Activated T-cell treated with anti-CD3 and anti-CD28 coated beads for 24 hours (primary cell): ENCODE results near the gene PCGF2.

Source experiments
- DNase-seq: peaks from one replicate; pipeline ENCODE4 v3.0.0-alpha.2; 2020; ENCODE audit warnings: low read depth

Gene PCGF2

DNA sequence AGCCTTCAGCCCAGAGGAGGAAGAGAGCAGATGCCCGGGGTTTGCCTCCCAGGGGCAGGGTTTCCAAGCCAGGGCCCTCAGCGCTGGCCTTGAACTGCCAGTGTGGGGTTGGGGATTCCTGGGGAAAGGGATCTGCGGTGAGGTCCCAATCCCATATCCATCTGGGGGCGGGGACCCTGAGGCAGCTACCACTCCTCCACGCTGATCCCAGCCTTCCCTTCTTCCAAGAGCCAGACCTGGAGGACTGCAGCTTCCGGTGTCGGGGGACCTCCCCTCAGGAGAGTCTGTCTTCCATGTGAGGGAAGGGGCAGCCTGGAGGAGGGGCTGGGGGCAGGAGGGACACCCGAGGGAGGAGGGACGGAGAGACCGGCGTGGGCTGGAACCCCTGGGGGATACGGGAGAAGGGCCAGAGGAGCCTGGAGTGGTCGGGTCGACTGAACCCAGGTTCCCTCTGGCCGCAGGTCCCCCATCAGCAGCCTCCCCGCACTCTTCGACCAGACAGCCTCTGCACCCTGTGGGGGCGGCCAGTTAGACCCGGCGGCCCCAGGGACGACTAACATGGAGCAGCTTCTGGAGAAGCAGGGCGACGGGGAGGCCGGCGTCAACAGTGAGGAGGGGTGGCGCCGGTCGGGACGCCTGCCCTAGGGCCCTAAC, 28.7 kb downstream of the PCGF2 start:
- DNase-seq, result no peak

DNA sequence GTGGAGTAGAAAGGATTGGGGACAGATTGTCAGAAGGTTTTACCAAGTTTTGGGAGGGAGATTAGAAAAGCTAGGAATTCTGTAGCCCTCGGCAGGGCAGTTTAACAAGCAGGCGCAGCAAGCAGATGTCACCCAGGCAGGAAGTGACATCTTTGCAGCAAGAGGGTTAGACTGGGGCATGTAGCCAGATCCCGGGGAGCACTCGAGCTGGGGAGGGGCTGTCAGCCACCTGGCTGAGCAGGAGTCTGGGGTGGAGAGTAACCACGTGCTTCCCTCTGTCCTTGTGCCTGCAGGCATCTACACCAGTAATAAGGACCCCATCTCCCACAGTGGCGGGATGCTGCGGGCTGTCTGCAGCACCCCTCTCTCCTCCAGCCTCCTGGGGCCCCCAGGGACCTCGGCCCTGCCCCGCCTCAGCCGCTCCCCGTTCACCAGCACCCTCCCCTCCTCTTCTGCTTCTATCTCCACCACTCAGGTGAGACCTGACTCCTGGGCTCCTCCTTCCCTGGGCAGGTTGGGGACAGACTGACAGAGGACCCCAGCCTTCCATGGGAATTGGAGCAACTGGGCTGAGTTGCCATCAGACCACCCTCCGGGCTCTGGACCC, 30.9 kb downstream of the PCGF2 start:
- DNase-seq, result no peak

DNA sequence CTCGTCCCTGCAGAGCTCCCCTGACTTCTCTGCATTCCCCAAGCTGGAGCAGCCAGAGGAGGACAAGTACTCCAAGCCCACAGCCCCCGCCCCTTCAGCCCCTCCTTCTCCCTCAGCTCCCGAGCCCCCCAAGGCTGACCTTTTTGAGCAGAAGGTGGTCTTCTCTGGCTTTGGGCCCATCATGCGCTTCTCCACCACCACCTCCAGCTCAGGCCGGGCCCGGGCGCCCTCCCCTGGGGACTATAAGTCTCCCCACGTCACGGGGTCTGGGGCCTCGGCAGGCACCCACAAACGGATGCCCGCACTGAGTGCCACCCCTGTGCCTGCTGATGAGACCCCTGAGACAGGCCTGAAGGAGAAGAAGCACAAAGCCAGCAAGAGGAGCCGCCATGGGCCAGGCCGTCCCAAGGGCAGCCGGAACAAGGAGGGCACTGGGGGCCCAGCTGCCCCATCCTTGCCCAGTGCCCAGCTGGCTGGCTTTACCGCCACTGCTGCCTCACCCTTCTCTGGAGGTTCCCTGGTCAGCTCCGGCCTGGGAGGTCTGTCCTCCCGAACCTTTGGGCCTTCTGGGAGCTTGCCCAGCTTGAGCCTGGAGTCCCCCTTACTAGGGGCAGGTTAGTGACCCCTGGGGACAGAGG, 31.6 kb downstream of the PCGF2 start:
- DNase-seq, result no peak

DNA sequence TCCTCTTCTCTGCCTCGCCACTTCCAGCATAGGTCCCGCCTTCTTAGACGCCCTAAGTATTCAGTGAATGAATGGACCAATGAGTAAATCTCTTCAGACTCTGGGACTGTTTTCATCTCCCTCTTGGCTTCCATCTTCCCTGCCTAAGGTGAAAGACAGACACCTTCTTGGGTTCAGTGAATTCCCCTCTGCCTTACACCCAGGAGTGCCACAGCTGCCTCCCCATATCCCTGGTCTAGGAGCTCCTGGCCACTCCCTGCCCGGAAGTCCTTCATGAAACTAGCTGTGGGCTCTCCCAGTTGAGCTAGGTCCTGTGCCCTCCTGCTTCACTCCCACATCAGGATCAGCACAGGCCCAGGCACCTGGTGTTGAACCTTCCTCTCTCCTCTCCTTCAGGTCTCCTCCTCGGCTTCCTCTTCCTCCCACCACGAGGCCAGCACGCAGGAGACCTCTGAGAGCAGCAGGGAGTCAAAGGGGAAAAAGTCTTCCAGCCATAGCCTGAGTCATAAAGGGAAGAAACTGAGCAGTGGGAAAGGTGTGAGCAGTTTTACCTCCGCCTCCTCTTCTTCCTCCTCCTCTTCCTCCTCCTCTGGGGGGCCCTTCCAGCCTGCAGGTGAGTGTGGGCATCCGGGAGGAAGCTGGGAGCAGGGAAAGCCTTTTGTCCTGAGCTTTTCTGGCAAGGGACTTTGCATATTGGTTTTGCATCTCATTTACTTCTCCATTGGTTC, 32.8 kb downstream of the PCGF2 start:
- no peak for DNase-seq

DNA sequence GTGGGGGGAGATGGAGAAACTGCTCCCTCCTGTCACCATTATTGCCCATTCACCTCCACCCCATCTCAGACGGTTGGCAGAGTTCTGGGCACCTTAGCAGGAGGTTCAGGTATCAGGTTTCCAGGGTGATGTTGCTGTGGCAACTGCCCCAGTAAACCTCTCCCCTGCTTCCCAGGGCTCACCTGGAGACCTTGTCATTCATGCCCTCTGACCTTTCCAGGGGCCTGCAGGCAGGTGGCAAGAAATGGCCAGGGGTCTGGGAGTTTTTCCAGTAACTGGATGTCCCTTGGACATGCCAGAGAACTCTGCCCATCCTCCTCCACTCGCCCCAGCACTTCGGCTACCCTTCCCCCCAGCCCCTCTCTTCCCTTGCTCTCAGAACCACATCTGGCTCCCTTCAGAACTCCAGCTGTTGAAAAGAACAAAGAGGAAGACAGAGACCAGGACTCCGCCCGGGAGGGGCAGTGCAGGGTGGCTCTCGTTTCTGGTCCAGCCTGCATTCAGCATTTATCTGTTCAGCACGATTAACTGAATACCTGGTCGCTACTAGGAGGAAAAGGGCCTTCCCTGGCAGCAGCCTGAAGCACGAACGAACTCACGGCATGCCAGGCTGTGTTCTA, 34.6 kb downstream of the PCGF2 start:
- DNase-seq, result no peak

DNA sequence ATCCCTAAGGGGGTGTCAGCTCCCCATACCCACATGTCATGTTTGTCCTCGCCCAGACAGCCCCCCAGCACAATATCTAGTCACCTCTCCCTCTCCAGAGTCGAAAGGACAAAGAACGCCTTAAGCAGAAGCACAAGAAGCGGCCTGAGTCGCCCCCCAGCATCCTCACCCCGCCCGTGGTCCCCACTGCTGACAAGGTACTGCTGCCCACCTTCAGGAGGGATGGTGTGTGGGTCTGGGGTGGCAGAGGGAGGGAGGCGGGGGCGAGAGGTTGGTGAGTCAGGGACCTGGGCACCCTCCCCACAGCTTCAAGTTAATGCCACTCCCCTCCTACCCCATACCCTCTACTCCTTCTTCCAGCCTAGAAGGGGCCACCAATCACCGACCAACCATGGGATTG, 35.5 kb downstream of the PCGF2 start:
- no peak for DNase-seq

DNA sequence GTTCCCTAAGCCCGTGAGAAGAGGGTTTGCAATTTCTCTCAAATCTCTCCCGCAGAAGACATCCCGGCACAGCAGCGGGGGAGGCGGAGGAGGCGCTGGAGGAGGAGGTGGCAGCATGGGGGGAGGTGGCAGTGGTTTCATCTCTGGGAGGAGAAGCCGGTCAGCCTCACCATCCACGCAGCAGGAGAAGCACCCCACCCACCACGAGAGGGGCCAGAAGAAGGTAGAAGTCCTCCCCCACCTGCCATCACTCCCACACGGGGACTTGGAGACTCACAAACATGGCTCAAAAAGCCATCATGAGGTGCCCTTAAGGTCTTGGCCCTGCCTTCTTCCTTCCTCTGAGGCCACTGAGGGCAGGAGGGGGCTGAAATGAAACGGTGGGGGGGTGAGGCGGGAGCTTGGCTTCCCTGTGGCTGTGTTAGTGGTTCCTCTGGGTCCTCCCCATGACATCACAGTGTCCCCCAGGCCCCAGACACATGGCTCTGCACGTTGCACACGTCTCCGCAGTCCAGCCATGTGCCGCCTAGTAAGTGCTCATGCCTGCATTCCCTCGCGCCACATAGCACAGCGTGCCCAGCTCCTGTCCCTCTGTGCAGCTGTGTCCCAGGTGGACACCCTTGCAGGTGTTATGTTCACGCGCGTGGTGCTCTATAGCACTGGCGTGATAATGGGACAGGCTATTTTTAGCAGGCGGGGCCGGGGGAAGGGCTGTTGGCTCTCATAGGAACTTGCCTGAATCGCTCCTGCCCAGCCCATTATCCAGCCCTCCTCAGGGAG, 36.2 kb downstream of the PCGF2 start:
- DNase-seq, result no peak

DNA sequence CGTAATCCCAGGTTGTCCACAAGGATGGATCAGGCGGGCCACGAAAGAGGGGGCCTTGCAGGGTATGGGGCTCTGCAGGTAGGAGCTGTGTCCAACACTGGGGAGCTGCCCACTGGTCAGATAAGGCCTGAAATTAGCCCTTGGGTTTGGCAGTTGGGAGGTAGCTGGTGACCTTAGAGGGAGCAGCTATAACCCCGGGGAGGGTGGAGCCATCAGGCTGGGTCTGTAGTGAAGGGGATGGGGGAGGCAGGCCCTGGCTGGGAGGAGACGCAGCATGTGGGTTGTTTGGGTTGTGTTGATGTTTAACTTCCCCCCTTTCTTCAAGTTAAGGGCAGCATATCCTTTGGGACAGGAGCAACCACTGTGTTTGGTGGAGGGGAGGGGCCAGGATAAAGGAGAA, 37.2 kb downstream of the PCGF2 start:
- no peak for DNase-seq

DNA sequence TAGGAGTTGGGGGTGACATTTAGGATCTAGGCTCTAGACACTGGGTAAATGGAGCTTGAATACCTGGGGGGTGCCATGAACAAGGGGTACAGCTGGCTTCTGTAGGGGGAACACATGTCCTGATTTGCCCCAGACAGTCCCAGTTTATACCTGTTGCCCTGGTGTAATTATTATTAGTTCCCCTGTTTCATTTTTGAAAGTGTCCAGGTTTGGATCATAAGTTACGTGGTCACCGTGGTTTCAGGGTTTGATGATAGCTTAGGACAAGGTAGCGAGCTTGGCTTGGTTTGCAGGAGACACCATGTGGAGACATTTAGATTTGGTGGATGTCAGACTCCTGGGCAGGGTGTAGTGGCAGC, 37.6 kb downstream of the PCGF2 start:
- no peak for DNase-seq

DNA sequence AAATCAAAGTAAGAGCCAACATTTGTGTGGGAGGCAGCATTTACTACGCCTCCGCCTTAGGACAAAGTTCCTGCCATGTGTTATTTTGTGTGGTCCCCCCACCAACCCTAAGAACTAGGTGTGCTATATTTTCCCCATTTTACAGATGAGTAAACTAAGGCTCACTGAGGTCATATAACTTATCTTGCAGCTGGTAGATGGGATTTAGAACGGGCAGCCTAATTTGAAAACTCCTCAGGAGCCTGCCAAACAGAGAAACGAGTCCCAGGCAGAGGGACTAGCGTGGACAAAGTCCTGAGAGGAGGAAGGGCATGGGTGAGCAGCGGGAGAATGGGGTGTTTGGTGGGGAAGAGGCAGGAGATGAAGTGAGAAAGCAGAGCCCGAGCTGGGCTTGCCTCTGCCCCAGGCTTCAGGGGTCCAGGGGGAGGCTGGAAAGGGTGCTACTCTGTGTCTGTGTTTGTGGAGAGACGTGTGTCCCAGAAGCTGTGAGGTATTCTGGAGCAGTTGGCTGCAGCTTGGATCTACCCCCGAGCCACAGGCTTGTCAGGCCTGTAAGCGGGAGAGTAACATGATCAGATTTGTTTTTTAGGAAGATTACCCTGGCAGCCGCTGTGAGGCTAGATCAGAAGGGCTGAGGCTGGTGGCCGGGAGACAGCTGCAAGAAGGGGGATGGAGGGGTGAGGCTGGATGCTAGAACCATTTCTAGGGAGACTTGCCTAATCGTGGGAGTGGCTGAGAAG, 38.1 kb downstream of the PCGF2 start:
- no peak for DNase-seq

DNA sequence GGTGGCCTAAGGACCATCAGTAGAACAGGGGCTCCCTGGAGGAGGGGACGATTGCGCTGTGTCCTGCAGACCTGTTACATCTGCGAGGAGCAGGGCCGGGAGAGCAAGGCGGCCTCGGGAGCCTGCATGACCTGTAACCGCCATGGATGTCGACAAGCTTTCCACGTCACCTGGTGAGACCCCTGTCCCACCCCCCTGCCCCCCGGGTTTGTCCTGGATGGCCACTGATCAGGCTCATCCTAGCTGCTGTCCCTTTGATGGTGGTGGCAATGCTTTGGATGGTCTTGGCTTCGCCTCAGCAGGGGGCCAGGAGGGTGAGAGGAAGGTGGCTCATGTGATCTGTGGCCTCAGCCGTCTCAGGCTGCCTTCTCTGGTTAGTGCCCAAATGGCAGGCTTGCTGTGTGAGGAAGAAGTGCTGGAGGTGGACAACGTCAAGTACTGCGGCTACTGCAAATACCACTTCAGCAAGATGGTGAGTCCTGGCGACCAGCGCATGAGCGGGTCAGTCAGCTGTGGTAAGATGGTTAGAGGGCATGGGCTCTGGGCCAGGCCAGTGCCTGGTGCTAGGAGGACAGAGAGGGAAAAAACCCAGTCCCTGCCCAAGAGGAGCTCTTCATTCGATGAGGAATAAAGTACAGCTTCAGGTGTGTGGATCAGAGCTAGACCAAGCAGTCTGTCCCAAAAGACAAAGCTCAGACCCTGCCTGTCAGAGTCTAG, 38.9 kb downstream of the PCGF2 start:
- no peak for DNase-seq

DNA sequence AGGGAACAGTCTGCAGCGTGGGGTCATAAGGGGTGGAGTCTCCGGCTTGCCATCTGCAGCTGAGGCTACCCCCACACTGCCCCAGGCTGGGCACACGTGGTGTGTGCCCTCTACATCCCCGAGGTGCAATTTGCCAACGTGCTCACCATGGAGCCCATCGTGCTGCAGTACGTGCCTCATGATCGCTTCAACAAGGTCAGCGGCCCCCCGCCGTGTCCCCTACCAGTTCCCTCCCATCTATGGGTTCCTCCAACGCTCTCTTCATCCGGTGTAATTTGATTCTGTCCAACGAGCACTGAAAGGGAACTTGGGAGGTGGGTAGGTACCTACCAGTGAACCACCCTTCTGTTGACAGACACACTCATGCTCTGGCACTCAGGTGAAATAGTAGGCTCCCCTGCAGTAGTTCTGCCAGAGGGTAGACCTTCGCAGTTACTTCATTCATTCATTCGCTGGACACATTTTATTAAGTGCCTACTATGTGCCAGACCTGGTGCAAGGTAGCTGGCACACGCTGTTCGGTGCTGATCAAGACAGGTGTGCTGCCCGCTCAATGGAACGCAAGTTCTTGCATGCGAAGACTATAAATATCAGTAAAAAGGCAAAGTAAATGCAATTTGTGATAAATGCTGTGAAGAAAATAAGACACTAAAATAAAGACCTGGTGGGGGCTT, 40.3 kb downstream of the PCGF2 start:
- no peak for DNase-seq

DNA sequence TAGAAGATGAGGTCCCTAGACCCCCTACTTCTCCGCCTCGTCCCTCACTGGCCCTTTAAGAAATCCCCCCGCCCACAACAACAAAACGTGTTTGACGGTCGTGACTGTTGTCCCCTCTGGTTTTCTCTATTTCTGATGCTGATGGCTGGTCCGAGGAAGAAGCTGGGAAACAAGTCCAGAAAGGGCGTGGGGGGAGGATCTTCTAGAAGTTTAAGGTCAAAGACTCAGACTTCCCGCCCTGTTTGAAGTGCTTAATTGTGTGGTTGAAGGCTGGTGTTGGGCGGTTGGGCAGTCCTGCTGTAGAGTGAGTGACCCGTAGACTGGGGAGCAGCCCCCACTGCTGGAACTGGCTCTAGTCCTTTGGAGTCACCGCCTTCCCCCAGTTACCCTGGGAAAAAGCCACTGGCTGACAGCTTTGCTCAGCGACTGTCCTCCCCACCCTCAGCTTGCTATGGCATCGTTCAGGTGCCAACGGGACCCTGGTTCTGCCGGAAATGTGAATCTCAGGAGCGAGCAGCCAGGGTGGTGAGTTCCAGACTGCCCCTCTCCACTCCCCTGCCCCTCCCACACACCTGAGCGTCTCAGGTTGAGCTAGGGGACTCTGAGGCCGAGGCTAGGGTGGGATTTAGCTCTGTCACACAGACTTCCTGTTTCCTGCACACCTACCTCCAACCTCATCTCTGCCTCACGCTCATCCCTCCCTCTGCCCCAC, 41.5 kb downstream of the PCGF2 start:
- peak; percentile 26 for DNase-seq

DNA sequence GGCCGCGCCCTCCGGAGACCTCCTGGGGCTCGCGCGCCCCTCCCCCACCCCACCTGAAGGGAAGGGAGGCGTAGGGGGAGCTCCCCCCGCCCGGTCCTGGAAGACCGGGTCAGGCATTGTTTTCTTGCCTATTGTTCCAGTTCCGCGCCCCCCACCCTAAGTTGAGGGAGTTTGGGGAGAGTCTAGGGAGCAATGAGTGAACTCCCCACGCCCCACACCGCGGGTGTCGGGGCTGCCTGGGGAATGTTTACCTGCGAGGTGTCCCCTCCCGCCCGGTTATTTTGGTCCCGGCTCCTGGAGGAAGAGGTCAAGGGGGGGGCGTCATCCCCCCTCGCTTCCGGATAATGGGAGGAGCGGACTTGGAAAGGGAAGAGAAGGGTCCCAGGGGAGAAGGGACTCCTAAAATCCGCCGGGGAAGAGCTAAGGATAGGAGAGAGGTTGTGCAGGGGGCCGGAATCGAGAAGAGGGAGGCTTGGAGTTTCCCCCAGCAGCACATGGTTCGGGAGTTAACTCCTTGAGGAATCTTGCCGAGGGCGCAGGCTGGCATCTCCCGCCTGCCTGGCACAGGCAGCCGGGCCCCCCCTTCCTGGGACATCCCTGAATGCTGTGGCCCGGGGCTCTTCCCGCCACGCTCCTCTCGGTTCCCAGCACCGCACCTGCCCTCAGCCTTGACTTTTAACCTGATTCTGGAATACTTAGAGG, 42.2 kb downstream of the PCGF2 start:
- DNase-seq, result peak; percentile 28

DNA sequence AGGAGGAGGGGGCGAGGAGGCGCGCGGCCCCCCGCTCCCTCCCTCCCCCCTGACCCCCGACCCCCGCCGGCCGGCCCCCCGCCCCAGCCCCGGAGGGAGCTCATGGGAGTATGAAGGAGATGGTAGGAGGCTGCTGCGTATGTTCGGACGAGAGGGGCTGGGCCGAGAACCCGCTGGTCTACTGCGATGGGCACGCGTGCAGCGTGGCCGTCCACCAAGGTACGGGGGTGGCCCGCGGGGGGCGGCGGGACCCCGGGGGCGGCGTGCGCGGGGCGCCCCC, 42.7 kb downstream of the PCGF2 start:
- DNase-seq, result no peak

DNA sequence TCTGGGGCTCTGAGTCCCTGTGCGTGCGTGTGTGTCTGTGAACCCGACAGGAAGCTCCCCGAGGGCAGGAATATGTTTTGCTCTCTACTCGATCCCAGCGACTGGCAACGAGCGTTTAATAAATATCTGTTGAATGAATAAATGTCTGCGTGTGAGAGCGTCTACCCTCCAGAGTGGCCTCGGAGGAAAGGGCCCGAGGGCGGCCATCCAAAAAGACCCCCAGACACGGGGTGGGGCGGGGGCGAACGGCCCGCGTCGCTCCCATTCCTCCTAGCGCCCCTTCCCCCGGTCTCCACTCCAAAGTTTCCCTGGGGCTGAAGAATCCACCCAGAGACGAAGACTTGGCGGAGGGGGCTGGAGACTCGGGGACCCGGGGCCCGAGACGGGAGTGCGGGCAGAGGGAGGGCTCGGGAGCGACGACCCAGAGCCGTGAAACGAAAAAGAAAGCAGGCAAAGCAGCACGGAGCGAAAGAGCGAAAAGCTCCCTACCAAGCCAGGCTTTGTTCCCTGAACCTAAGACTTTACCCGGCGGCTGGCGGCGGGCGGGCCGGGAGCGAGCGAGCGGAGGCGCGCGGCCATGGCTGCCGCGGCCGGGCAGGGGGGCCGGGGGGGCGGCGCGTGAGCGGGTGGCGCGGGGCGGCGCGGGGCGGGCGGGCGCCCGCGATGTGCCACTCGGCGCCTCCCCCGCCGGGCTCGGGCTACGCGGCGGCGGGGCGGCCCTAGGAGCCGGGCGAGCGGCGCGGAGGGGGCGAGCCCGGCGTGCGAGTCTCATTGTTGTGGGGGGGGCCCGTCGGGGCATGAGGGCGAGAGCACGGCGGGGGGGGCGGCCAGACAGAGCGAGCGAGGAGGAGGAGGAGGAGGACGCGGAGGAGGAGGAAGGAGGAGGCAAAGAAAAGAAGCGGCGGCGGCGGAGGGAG, 43.3 kb downstream of the PCGF2 start, which contains the start of gene MLLT6:
TSS of gene MLLT6 (plus strand) at position 668 of the 917 bp plus-strand sequence. CDS start 360 bp downstream, outside the sequence.
- DNase-seq, result peak; percentile 60

DNA sequence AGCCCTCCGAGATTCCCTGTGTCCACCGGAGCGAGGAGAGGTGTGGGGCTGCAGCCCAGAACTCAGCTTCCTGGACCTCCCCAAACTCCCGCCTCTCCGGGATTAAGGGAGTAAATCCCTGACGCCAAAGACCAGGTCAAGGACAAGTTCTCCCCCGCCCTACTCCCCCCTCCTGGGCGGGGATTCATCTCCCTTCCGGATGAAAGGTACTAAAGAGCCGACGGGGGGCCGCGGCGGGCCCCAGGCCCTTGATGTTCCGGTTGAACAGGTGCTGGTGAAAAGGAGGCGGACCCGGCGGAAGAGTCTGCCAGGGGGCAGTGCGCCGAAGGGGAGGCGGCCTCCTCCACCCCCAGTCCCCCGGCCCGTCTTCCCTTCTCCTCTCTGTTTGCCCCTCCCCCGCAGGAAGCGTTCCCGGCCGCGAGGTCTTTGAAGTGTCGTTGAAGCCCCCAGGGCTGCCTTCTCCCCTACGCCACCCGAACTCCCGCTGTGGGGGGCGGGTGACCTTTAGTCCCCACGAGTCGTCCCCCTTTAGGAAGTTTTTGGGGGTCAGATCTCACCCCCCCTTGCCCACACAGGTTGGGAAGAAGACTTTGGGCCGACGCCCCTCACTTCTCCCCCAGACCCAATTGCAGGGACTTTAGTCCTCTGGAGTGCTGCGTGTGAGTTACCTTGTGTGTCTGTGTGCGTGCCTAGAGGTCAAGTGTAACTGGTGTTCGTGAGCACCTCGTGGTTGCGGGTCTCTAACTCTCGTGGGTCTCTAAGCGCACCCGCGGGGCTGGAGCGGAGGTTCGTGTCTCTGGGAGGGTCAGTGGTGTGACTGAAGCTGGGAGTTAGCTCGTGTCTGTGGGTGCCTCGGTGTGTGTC, 44.2 kb downstream of the PCGF2 start:
- peak; percentile 84 for DNase-seq
